HG03575 (cell line): ENCODE measurements around the gene EVA1C.
"Not testable (repeated sequence)": the region's sequence is repeated elsewhere in the genome, so short reads cannot be mapped to it uniquely, and the experiment has no call there.

ENCODE experiments used
- ATAC-seq: cut with Tn5 transposase; IDR thresholded peaks from one replicate; pipeline ENCODE4 v1.9.1; 2021; ENCODE audit not compliant: unreplicated experiment, insufficient number of reproducible peaks, low FRiP score; ENCODE audit errors: extremely low read depth

Gene EVA1C

GRCh38 chr21:32516756-32517649 is 104.5 kb downstream of the EVA1C start:
- no peak for ATAC-seq

GRCh38 chr21:32519945-32520874 is 107.7 kb downstream of the EVA1C start:
- ATAC-seq, result no peak

- no peak for ATAC-seq
Observed at GRCh38 chr21:32520875-32521735, 108.6 kb downstream of the EVA1C start.

- no peak for ATAC-seq
Observed at GRCh38 chr21:32521736-32522355, 109.3 kb downstream of the EVA1C start.

- no peak for ATAC-seq
Observed at GRCh38 chr21:32523463-32523862, 111.0 kb downstream of the EVA1C start.

- no peak for ATAC-seq
Observed at GRCh38 chr21:32523988-32524719, 111.6 kb downstream of the EVA1C start.

- no peak for ATAC-seq
Observed at GRCh38 chr21:32525282-32525681, 112.8 kb downstream of the EVA1C start.

- no peak for ATAC-seq
Observed at GRCh38 chr21:32529679-32530078, 117.2 kb downstream of the EVA1C start.

GRCh38 chr21:32530809-32531208 is 118.3 kb downstream of the EVA1C start:
- not testable (repeated sequence) for ATAC-seq

- ATAC-seq, result not testable (repeated sequence)
Observed at GRCh38 chr21:32531561-32531960, 119.1 kb downstream of the EVA1C start.

- ATAC-seq, result no peak
Observed at GRCh38 chr21:32532636-32533035, 120.1 kb downstream of the EVA1C start.

GRCh38 chr21:32533053-32533452 is 120.5 kb downstream of the EVA1C start:
- ATAC-seq, result no peak

GRCh38 chr21:32533611-32534010 is 121.1 kb downstream of the EVA1C start:
- ATAC-seq, result no peak

GRCh38 chr21:32534113-32534512 is 121.6 kb downstream of the EVA1C start:
- no peak for ATAC-seq

GRCh38 chr21:32535612-32536011 is 123.1 kb downstream of the EVA1C start:
- ATAC-seq, result no peak

GRCh38 chr21:32537569-32537881 is 125.0 kb downstream of the EVA1C start:
- no peak for ATAC-seq

GRCh38 chr21:32538147-32538792 is 125.8 kb downstream of the EVA1C start:
- ATAC-seq, result no peak

- ATAC-seq, result no peak
Observed at GRCh38 chr21:32539378-32539777, 126.9 kb downstream of the EVA1C start.
